Peyer's patch (tissue), 4 donors: ENCODE data around the gene POM121C.
"Not testable (repeated sequence)": the region's sequence is repeated elsewhere in the genome, so short reads cannot be mapped to it uniquely, and the experiment has no call there.

ENCODE experiments used
- CTCF ChIP-seq, 6 experiments: fragments of 450-650 bp in 4 of 6; fragments of 200-600 bp in 2 of 6; sonication (generic) in 1 of 6; IDR thresholded peaks; one replicate each; pipeline ENCODE4 v1.5.1; 2017 to 2019; ENCODE audit warnings: antibody characterized with exemption in 6 of 6, mild to moderate bottlenecking in 3 of 6, moderate library complexity in 1 of 6
- POLR2A ChIP-seq, 2 donors: fragments of 450-650 bp; IDR thresholded peaks; one replicate each; pipeline ENCODE4 v1.5.1; 2017; ENCODE audit warnings: antibody characterized with exemption in 2 of 2, mild to moderate bottlenecking in 2 of 2, moderate library complexity in 2 of 2

DNA sequence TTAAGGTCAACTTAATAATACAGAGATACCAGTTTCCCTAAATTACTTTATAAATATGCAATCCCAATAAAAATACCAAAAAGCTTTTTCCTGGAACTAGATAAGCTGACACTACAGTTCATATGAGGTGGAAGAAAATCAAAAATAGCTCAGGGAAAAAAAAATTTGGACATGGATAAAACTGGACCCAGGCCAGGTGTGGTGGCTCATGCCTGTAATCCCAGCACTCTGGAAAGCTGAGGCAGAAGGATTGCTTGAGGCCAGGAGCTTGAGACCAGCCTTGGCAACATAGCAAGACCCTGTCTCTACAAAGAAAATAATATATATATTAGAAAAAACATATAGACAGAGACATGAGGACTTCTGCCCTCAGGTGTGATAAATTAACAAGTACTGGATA is 8.6 kb downstream of the POM121C start:
- not testable (repeated sequence) for TF ChIP-seq CTCF, POLR2A (IDR thresholded peaks at IDR 0.05)
